NCI-H526 treated with DMSO at 0.1 percent for 48 hours (cell line): Measurements from ENCODE around the gene PRX.
"Not testable (repeated sequence)": the region's sequence is repeated elsewhere in the genome, so short reads cannot be mapped to it uniquely, and the experiment has no call there.

Source experiments
- DNase-seq: peaks from one replicate; lab custom pipeline; 2025; lab: John Stamatoyannopoulos, UW

Gene PRX

DNA sequence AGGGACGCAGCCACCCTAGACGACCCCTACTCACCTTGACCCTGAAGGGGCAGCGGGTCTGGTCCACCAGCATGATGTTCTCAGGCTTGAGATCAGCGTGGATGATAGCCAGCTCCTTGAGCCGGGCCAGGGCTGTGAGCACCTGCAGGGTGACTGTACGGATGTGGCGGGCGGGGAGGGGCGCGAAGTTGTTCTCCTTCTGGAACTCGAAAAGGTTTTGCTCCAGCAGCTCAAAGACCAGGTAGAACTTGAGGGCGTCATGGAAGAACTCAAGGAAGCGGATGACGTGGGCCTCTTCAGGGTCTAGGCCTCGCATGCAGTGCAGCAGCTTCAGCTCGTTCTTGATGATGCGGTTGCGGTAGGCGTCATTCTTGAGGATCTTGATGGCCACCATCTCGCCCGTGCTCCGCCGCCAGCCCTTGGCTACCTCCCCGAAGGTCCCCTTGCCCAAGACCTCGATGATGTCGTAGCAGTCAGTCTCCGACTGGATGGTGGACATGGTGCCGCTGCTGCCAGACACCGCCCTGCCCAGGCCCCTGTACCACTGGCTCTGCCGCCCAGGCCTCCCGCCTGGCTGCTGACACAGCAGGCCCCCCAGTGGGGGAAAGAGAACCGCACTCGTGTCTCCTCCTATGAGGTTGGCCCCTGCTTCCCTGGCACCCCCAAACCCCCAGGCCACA, 23.6 kb downstream of the PRX start:
- DNase-seq = no peak

GRCh38 chr19:40388481-40388880, 24.7 kb downstream of the PRX start:
- no peak for DNase-seq

GRCh38 chr19:40387155-40387554, 26.0 kb downstream of the PRX start:
- DNase-seq = no peak

- no peak for DNase-seq
Measured at GRCh38 chr19:40383668-40384248, 29.4 kb downstream of the PRX start.

DNA sequence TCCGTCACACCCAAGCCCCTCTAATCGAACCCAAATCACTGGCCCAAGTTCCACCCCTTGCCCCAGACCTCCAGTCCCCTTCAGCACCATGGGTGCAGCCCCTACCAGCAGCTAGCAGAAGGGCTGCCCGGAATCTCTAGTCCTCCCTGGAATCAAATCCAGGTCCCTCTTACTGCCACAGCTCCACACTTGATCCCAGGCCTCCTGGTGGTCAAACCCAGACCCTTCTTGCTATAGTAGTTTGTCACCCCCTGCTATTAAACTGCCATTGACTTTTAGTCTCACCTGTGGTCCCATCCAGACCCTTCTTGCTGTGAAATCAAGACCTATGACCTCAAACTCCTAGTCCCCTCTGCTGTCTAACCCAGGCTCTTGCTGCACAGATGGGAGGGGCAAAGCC, 31.9 kb downstream of the PRX start:
- DNase-seq = no peak

DNA sequence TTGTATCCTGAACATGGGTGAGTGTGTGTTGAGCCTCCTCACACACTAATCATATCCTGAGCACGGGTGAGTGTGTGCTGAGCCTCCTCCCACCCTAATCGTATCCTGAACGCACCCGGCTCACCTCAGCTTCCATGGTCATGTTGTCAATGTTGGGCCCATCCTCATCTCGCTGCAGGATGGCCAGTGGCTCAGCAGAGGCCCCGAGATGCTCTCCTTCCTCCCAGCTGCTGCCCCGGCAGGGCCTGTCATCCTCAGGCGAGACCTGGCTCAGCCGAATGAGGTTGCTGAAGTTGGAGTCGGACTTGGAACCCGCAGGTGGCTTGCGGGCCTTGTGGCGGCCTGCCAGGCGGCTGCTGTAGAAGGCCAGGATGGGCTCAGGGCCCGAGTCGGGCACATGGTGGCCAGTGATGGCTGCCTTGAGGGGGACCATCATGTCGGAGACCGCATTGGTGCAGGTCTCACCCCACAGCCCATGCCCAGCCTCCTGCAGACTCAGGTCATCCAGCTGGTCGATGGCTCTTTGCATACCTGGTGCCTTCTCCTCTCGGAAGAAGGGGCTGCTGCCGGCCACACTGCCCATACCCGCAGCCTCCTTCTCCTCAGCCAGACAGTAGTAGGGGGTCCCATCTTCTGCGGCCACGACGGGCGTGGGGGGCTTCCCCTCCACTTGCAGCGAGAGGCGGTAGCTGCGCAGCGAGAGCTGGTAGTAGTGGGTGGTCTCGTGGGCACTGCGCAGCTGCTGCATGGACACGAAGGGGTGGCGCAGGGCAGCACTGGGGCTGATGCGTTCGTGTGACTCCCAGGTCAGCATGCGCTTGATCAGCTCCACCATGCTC, 32.8 kb downstream of the PRX start:
- no peak for DNase-seq

DNA sequence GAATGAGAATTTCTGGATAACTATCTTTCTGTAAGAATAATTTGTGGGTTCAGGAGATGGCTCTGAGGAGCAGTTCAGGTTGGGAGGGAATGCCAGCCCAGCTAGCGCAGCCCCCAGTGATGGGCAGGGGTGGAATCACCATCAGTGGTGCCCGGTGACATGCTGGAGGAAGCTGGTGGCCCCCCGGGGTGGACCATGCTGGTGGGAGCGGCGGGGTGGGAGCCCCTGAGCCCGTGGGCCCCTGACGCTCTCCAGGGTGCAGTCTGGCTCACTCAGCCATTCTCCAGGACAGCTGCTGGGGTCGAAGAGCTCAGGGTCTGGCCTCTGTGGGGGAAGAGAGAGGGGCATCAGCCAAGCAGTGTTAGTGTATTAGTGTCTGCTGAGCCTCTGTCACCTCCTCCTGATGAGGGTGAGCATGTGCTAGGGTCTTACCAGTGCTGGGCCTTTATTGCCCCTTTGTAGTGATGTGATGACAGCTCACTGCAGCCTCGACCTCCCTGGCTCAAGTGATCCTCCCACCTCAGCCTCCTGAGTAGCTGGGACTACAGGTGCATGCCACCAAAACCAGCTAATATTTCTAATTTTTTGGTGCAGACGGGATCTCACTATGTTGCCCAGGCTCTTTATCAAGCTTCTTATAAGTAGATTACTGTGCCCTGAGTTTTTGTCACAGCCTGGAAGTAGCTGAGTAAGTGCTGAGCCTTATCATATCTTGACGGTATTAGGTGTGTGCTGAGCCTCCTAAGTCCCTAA, 33.6 kb downstream of the PRX start:
- DNase-seq = no peak

GRCh38 chr19:40378509-40378908, 34.7 kb downstream of the PRX start:
- DNase-seq = no peak

DNA sequence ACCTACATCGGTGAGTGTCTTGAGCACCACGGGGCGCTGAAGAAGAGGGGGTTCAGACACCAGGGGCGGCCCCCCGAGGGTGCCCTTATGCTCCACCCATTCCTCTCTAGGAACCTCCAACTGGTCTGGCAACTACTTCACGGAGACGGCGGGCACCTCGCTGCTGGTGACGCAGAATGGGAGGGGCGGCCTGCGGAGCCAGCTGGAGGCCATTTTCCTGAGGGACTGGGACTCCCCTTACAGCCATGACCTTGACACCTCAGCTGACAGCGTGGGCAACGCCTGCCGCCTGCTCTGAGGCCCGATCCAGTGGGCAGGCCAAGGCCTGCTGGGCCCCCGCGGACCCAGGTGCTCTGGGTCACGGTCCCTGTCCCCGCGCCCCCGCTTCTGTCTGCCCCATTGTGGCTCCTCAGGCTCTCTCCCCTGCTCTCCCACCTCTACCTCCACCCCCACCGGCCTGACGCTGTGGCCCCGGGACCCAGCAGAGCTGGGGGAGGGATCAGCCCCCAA, 35.2 kb downstream of the PRX start:
- no peak for DNase-seq

DNA sequence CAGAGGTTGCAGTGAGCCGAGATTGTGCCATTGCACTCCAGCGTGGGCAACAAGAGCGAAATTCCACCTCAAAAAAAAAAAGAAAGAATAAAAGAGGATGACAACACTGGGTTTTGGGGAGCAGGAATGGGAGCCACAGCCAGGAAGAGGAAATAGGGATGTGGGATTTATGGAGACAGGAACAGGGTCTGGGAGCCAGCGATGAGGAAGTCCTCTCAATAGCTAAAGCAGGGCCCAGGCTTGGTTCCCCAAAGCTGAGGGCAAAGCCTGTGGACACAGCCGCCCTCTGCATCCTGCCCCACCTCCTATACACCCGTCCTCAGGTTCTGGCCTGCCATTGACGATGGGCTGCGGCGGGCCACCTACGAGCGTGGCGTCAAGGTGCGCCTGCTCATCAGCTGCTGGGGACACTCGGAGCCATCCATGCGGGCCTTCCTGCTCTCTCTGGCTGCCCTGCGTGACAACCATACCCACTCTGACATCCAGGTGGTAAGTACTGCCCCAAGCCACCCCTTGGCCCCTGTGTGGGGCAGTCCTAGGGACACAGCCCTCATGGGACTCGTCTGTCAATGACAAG, 36.8 kb downstream of the PRX start:
- DNase-seq = no peak

GRCh38 chr19:40374084-40374483, 39.1 kb downstream of the PRX start:
- no peak for DNase-seq

DNA sequence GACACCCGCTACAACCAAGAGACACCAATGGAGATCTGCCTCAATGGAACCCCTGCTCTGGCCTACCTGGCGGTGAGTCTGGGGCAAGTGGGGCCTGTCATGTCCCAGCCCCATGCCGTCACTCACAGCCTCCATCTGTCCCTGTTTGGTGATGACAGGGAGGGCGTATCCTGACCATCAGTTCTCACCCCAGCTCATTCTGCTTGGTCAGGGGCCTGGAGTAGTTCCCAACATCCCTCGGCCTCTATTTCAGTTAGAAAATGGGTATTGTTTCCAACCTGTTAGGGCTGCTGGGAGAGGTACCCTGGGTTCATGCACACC, 41.4 kb downstream of the PRX start:
- no peak for DNase-seq

- no peak for DNase-seq
Measured at GRCh38 chr19:40370997-40371801, 42.0 kb downstream of the PRX start.

- DNase-seq = not testable (repeated sequence)
Measured at GRCh38 chr19:40370253-40370652, 42.9 kb downstream of the PRX start.

GRCh38 chr19:40369797-40370196, 43.4 kb downstream of the PRX start:
- DNase-seq = no peak

DNA sequence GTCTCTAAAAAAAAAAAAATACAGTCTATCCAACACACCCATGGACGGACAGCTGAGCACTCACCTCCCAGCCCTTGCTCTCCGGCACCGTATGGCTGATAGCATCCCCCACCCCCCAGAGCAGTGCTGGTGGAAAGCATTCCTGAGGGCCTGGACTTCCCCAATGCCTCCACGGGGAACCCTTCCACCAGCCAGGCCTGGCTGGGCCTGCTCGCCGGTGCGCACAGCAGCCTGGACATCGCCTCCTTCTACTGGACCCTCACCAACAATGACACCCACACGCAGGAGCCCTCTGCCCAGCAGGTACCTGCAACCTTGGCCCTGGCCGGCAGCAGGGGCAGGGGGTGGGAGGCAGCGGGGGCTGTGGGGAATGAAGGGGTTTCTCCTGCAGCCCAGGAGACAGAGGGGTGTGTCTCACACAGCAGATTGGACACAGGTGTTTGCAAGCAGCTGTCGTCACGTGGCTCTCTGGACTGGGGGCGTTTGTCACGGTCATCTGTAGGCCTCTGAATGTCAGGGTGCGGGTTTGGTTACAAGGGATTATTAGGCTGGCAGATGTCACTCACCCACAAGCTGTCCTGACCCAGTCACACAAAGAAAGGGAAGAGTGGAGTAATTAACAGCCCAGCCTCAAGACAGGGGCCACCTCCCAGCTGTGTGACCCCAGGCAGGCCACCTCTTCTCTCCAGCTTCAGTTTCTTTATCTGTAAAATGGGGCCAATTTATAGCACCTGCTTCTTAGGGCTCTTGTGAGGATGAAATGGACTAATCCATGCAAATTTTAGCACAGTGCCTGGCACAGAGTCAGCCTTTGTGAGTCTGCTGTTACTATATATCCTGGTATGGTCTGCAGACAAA, 45.4 kb downstream of the PRX start:
- DNase-seq = no peak

- DNase-seq = no peak
Measured at GRCh38 chr19:40366697-40367561, 46.2 kb downstream of the PRX start.

GRCh38 chr19:40365613-40366401, 47.4 kb downstream of the PRX start:
- peak; percentile 31 for DNase-seq
